Brain pericyte (primary cell): Measurements from ENCODE around the gene AQP2.
A peak's percentile ranks its signal among the peaks of the same experiment; 100 is the strongest.

ENCODE experiments used
- DNase-seq: peaks from one replicate; pipeline ENCODE4 v3.0.0-alpha.2; 2012; ENCODE audit warnings: low read depth, low spot score

Gene AQP2

DNA sequence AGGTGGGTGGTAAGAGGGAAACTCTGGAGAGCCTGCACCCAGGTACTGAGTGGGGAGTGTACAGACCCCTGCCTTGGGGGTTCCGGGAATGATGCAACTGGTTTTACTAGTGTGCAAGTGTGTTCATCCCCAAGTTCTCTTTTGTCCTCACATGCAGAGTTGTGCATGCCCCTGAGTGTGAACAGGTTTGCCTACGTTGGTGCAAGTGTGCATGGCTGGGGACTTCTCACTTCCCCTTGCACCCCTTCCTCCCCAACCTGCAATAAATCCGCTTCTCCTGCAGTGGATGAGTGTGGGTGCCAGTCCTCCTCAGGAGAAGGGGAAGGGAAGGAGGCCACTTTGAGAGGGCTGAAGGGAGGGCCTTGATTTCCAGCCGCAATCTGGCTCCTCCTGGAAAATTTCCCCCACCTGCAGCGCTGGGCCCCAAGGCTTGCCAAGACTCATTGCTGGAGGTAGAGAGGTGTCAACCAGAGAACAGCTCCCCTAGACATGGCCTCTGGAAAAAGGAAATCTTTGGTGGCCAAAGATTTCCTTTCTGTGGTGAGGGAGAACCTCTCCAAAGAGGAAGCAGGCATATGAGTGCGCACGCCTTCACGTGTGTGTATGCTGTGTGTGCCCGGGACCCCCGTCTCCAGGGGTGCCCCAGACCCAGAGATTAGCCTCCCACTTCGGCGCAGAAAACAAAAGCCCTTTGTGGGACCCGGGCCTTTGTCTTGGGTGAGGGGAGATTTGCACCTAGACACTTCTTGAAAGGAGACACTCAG lies 5.5 kb downstream of the AQP2 start:
- DNase-seq: no peak

DNA sequence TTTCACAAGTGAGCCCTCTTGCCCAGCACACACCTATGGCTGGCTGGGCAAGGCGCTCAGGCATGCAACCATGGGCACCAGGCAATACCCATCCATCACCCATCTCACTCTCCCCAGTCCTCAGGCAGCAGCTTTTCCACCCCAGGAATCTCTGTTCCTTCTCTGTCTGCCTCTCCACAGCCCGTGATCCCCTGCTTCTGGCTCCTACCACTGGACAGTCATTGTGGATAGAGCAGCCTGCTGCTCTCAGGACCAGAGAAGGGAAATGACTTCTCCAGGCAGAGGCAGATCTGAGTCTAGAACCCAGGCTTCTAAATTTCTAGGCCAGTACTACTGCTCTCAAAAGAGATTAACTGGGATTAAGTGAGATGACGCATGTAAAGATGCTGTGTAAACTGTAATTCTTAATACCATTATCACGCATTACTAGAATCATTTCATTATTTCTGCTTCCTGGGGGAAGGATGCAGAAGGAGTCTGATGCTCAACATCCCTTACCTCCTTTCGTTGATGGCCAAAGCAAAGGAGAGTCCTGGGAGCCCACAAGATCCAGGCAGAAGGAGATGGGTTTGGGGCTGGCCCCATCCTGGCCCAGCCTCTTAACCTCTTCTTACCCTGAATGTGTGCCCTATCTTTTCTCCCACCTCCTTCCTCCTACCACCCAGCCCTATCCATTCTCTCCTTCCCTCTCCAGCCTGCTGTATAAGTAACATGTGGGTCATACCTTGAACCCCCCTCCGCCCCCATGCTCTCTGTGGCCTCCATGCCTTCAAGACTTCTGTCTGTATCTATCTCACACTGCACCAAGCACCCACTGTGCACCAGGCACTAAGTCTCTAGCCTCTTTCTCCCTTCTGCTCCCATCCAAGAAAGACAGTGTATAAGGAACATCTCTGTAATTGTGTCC lies 6.4 kb downstream of the AQP2 start:
- no peak for DNase-seq

DNA sequence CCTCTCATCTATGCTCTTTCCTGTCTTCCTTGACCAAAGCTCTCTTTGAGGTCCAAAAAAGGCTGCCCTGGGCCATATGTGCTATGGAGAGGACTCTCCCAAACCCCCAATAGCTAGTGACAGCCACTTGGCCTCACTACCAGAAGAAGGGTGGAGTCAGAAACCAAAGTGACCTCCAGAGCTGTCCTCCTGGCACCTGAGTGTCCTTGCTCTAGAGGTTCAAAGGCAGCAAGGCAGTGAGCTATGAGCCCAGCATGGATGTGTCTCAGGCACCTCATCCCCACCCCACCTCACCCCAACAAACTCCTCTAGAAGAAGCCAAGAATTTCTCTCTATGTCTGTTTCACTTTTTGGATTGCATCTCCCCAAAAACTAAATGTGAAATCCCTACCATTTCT lies 7.0 kb downstream of the AQP2 start:
- no peak for DNase-seq

DNA sequence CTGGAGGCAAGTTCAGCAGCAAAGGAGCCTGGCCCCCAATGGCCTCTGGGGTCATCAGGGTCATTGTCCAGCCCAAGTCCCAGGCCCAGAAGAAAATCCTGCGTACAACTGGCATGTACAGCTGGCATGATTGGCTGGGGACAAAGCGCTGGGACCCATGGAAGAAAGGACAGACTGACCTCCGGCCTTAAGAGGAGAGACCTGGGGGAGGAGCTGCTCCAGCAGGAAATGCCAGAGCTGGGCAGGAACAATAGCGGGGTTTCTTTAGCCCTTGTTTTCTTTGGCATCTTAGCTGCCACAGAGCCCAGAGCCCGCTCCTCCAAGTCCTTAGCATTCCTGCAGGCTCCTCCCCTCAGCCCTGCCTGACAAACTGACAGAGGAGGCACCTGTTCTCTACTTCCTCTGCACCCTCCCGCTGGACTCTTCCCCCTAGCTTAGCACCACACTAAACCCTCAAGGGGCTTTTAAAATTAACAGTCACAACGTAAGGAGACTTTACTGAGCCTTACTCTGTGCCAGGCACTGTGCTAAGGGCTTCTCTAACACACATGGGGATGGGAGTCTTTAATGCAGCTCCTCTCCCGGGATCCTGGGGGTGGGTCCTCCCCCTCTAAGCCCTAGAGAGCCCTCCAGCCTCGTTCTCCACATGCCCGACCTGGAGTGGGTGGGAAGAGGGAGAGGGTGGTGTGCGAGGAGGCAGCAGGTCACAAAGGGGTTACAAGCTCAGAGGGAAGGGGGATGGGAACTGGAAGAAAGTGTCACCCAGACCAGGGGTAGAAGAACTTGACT lies 9.3 kb downstream of the AQP2 start:
- no peak for DNase-seq

DNA sequence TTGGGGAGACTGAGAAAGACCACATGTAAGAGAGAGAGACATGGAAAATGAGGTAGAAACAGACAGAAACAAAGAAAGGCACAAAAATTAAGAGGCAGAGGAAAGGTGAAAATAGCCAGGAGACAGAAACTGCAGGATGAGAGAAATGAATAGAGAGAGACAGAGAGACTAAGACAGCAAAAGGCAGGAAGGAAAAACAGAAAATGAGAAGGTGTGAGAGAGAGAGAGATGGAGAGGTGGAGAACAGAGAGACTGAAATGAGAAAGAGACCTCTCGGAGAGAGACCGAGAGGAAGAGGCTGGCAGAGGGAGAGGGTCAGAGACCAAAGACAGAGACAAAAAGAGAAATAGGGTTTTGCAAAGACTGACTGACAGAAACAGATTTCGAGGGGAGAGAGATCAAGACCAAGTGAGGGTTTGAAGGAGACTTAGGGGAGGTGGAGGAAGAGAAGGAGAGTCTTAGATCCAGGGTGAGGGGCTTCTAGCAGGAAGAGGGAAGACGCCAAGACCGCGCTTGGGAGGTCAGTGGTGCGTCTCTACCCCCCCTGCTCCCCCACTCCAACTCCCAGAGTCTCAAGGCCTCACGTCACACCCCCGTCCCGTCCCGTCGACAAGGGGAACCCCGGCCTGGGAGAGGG lies 10.1 kb downstream of the AQP2 start:
- no peak for DNase-seq

DNA sequence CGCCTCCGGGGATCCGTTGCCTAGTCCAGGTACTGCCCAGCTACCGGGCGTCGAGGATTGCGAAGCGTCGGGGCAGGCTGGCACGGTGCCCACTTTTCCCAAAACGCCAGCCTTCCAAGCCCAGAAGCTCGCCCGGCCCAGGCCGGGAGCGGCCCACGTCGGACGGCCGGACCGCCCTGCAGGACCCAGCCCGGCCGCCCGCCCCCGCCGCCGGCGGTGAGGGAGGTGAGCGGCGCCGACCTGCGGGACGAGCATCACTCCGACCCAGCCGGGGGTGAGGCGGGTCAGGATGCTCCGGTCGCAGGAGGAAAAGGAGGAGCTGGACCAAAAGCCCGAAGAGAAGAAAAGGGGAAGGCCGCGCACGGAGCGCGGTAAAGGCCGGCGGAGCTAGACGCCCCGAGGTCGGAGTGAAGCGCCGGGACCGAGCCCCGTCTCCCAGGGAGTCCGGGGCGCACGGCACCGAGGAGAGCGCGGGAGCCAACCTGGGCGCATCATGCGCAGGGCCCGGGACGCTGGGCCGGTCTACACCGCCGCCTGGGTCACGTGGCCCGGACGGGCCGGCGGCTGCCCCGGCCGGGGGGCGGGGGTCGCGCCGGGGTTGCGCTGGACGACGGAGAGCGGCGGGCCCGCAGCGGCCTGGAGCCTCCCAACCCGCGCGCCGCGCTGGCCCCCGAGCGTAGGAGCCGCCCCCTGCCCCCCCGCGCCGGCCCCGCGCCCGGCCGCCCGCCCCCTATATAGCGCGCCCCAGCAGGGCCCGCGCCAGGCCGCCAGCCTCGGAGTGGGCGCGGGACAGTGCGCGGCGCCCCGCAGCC lies 10.8 kb downstream of the AQP2 start, which contains the start of gene AQP5:
Gene AQP5, plus strand, starts transcription at position 762 of the 812 bp plus-strand sequence. CDS start 146 bp downstream, outside the sequence.
- DNase-seq: no peak

DNA sequence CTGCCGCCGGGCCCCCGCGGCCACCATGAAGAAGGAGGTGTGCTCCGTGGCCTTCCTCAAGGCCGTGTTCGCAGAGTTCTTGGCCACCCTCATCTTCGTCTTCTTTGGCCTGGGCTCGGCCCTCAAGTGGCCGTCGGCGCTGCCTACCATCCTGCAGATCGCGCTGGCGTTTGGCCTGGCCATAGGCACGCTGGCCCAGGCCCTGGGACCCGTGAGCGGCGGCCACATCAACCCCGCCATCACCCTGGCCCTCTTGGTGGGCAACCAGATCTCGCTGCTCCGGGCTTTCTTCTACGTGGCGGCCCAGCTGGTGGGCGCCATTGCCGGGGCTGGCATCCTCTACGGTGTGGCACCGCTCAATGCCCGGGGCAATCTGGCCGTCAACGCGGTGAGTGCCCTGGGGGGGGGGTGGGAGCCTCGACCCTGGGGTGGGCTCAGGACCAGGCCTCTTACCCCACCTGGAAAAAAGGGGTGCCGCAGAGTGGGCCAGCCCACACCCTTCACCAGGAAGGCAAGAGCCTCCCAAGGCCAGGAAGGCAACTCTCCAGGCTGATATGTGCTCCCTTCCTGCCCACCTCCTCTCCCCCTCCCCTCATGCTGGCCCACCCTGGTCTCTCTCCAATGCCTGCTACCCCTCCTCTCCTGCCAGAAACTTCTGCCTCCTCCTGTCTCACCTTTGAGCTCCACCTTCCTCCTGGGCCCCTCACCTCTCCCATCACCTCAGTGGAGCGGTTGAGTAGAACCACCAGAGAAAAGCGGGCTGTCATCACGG lies 11.6 kb downstream of the AQP2 start:
- no peak for DNase-seq

DNA sequence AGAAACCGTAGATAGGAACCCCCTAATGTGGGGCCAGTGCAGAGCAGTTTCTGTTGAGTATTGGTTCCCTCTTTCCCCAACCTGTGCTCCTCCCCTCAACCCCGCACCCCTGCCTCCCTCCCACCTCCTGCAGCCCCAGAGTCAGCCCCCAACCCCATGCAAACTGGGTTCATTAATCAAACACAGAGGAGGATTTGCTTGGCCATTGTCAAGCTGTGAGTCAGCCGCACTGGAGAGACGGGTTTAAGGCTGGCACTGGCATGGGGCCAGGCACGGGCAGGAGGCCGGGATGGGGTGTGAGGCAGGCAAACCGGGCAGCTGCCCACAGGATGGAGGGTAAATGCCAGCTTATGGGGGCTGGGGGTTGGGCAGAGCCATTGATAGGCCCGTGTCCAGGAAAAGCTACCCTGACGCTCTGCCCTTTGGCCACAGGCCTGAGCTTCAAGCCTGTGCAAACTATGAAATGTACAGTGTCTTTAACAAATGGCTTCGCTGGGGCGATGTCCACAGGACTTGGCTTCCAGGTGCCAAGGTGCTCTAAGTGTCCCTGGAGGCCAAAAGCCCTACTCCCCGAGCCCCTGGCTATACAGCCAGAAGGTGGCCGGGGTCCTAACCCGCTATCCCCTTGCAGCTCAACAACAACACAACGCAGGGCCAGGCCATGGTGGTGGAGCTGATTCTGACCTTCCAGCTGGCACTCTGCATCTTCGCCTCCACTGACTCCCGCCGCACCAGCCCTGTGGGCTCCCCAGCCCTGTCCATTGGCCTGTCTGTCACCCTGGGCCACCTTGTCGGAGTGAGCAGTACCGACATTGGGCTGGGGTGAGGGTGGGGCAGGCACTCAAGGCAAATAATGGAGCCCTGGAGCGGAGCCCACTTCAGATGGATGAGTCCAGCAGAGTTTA lies 12.6 kb downstream of the AQP2 start:
- DNase-seq: no peak

DNA sequence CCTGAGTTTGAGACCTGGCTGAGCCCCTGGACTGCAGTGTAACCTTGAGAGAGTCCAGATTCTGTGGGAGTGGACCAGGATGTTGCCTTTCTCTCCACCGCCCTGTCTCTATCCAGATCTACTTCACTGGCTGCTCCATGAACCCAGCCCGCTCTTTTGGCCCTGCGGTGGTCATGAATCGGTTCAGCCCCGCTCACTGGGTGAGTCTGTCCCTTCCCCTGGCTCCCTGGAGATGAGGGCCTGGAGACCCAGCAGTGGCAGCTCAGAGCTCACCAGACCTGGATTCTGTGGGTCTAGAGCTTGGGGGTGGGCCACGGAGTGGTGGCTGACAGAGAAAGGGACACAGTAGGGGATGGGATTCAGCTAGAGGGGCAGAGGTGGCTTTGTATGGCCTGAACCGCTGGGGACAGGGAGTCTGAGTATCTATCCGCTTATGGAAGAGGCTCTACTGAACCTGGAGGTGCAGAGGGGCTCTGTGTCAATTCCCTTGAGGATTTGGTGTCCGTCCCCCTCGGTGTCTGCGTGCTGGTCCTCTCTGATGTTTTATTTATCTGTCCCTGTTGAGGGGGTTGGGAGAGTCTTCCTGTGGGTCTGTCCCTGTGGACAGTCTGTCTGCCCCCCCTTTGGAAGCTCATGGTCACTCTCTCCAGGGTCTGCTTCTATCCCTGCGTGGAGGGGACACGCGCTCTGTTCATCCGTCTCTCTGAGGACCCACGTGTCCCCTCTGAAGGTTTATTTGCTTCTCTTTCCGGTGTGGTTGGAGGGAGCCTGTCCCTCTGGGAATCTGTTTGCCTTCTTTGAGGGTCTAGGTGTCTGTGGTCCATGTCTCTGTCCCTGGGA lies 13.7 kb downstream of the AQP2 start:
- DNase-seq: no peak

DNA sequence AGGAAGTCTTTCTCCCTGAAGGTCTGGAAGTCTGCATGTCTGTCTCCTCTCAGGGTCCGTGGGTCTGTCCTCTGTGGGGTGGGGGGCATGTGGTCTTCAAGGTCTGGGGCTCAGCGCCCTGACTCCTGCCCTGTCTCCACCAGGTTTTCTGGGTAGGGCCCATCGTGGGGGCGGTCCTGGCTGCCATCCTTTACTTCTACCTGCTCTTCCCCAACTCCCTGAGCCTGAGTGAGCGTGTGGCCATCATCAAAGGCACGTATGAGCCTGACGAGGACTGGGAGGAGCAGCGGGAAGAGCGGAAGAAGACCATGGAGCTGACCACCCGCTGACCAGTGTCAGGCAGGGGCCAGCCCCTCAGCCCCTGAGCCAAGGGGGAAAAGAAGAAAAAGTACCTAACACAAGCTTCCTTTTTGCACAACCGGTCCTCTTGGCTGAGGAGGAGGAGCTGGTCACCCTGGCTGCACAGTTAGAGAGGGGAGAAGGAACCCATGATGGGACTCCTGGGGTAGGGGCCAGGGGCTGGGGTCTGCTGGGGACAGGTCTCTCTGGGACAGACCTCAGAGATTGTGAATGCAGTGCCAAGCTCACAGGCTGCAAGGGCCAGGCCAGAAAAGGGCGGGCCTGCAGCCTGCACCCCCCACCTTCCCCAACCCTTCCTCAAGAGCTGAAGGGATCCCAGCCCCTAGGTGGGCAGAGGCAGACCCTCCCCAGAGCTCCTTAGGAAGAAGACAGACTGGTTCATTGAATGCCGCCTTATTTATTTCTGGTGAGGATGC lies 14.5 kb downstream of the AQP2 start:
- DNase-seq: no peak

DNA sequence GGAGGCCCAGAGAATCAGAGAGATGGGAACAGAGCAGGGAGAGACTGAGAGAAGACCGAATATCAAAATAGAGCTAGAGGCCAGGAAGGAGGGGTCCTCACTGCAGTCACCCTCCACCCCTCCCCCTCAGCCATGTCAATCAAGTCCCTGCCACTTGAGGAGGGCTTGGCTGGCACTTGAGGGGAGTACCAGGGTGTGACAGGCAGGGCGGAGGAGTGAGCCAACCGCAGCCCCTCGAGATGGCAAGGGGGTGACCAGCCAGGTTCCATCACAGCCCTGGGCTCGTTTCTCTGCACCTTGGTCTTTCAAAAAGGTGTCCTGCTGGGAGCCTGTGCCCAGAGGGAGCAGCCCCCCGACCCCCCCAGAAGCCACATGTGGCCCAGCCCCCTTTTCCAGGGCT lies 15.3 kb downstream of the AQP2 start:
- no peak for DNase-seq

DNA sequence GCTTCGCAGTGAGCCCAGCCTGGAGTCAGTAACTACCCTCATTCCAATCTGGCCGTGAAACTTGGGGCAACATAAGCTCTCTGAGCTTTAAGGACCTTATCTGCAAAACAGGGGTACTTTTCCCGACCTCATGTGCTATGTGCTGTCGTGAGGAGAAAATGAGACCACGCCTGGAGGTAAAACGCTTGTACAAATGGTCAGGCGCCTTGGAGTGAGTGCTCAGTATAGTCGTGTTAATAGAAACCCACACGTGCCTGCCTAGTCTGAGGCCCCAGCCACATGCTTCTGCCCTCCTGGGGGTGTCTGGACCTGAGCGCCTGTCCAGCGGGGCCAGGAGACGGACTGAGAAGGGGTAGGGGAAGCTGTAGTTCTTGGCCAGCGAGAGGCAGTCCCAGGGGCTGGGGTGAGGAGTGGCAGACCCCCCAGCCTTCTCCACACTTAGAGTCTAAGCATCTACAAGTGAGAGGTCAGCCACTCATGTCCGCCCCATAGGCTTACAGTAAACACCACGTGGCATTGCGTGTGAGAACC lies 16.0 kb downstream of the AQP2 start:
- no peak for DNase-seq

DNA sequence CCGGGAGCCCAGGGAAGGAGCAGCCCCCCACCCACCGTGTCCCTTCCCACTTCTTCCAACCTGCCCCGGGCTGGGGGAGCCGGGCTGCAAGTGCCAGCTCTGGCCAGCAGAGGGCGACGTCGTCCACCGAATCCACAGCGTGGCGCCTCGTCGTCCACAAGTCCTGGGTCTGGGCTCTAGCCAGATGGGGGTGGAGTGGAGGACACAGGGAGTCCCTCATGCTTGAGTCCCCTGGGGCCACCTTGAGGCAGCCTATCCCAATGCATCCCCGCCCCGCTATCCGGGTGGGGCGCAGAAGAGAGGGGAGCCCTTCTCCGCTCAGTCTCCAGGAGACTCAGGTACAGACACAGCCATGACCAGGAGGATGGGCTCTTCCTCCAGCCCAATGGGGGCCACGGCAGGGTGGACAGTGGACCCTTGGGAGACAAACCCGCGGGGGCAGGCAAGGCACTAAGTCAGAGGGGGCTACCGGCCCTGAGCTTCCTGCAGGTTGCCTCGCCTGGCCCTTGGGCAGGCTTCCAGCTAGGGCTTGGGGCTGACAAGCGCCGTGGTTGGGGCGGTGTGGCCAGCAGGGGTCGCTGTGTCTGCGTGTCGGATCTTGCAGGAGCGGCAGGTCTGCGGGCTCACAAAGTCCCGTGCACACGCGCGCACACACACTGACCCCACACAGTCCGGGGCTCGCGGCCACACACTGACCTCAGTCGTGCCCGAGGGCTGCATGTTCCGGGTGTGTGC lies 16.7 kb downstream of the AQP2 start:
- peak; percentile 53 for DNase-seq

DNA sequence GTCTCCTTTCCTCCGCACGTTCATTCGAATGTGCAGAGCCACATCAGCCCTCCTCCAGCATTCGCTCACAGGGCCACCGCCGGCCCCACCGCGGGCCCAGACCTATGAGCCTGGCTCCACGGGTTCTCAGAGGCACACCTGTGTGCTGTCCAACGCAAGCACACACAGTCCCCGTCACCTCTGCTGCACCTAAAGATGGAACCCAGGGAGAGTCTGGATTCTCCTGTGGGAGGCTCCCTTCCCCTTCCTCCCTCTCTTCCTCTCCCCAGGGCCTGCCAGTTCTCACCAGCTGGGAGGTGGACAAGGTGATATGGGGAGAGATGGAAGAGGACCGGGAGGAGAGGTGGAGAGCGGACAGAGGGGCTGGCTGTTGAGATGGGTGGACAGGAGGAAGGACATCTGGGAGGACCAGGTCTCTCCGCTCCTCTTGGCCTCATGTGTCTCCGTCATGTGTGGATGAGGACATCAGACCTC lies 17.3 kb downstream of the AQP2 start:
- no peak for DNase-seq

DNA sequence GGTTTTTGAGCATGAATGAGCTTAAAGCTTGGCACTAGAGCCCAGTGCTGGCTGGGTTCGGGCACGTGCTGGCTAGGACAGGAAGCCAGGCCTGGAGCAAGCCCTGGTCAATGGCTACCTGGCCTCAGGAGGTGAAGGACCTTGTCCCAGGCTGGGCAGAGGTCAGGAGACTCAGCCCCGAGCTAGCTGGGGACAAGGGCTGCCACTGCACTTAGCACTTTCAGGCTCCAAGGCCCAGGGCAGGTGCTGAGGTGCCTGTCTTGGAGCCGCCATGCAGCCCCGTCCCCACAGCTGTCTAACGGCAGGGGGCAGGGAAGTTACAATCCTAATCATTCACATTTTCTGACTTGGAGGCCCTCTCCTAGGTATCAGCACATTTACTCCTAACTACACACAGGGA lies 17.9 kb downstream of the AQP2 start:
- no peak for DNase-seq

DNA sequence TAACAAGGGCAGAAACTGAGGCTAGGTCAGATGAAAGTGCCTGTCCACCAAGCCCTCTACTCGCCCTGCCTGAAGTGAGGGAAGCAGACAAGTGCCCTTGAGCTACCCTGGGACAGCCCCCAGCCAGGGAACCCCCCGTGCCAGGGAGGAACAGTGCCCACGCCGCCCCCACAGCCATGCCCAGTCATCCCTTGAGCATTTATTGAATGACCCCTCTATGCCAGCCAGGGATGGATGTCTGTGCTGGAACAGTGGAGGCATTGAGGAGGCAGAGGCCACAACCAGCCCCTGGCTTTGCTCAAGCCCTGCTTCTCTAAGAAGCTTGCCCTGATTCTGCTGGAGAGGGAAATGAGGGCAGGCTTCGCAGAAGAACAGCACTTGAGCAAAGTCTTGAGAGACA lies 18.5 kb downstream of the AQP2 start:
- no peak for DNase-seq
